ENCODE results near the gene PTP4A2.

The PTP4A2 gene

GRCh38 chr1:31888291-31888690 lies 49.9 kb downstream of the PTP4A2 start:
- DNase-seq (ENCODE audit: low spot score), result no peak

GRCh38 chr1:31886866-31887265 lies 51.3 kb downstream of the PTP4A2 start:
- DNase-seq (ENCODE audit: low spot score), result no peak

GRCh38 chr1:31885851-31886250 lies 52.3 kb downstream of the PTP4A2 start:
- DNase-seq (ENCODE audit: low spot score), result no peak

- no peak for DNase-seq (ENCODE audit: low spot score)
These were observed 54.7 kb downstream of the PTP4A2 start for GRCh38 chr1:31883357-31883942.

- no peak for DNase-seq (ENCODE audit: low spot score)
These were observed 56.5 kb downstream of the PTP4A2 start for GRCh38 chr1:31881688-31882000.

GRCh38 chr1:31880957-31881687 lies 57.0 kb downstream of the PTP4A2 start:
- DNase-seq (ENCODE audit: low spot score), result no peak

- no peak for DNase-seq (ENCODE audit: low spot score)
These were observed 58.1 kb downstream of the PTP4A2 start for GRCh38 chr1:31879981-31880608.

GRCh38 chr1:31878058-31878457 lies 60.1 kb downstream of the PTP4A2 start:
- no peak for DNase-seq (ENCODE audit: low spot score)

GRCh38 chr1:31877544-31877943 lies 60.6 kb downstream of the PTP4A2 start:
- DNase-seq (ENCODE audit: low spot score), result no peak

GRCh38 chr1:31875636-31876236 lies 62.4 kb downstream of the PTP4A2 start:
- no peak for DNase-seq (ENCODE audit: low spot score)

- DNase-seq (ENCODE audit: low spot score), result no peak
These were observed 63.2 kb downstream of the PTP4A2 start for GRCh38 chr1:31874942-31875341.

- DNase-seq (ENCODE audit: low spot score), result no peak
These were observed 65.2 kb downstream of the PTP4A2 start for GRCh38 chr1:31872658-31873636.

- no peak for DNase-seq (ENCODE audit: low spot score)
These were observed 66.5 kb downstream of the PTP4A2 start for GRCh38 chr1:31871703-31872102.

GRCh38 chr1:31870086-31870736 lies 68.0 kb downstream of the PTP4A2 start:
- DNase-seq (ENCODE audit: low spot score), result no peak

- no peak for DNase-seq (ENCODE audit: low spot score)
These were observed 68.7 kb downstream of the PTP4A2 start for GRCh38 chr1:31869449-31869848.

GRCh38 chr1:31868862-31869261 lies 69.3 kb downstream of the PTP4A2 start:
- DNase-seq (ENCODE audit: low spot score), result no peak

GRCh38 chr1:31867546-31867945 lies 70.6 kb downstream of the PTP4A2 start:
- DNase-seq (ENCODE audit: low spot score), result no peak

GRCh38 chr1:31866450-31867032 lies 71.6 kb downstream of the PTP4A2 start:
- DNase-seq (ENCODE audit: low spot score), result no peak

GRCh38 chr1:31865728-31866449 lies 72.3 kb downstream of the PTP4A2 start:
- DNase-seq (ENCODE audit: low spot score), result no peak

GRCh38 chr1:31862071-31862470 lies 76.1 kb downstream of the PTP4A2 start:
- no peak for DNase-seq (ENCODE audit: low spot score)

All from SK-N-DZ (cell line).